HepG2 (cell line): ENCODE measurements around the gene SLC4A5. TPM values are rescaled to one million over a fixed set of nuclear protein-coding genes. Genes with fewer than 3 reads are reported as not detected.

ENCODE experiments used
- ATAC-seq: fragments of 200-7000 bp; cut with Tn5 transposase; 3 replicates; pipeline ENCODE4 v1.9.1; 2020; ENCODE audit warnings: mild to moderate bottlenecking, moderate library complexity
- BruUV-seq: library from RNA; stranded (reverse); fragments of 400-500 nt; replicated peaks from 2 replicates; lab custom pipeline; 2021; lab: Mats Ljungman, UMichigan
- CTCF ChIA-PET: fragments of 300-600 bp; formaldehyde crosslinking; extraction: SDS; loops from one replicate; lab custom pipeline; 2021; ENCODE audit warnings: low total read pairs, inconsistent platforms, low intra/inter-chr PET ratio; lab: Yijun Ruan, JAX
- POLR2A ChIA-PET: fragments of 350-600 bp; sonication (Branson Sonifier 250); formaldehyde crosslinking; loops from one replicate; lab custom pipeline; 2020; ENCODE audit warnings: antibody characterized with exemption, inconsistent platforms; lab: Yijun Ruan, JAX
- DNase-seq: peaks from one replicate; pipeline ENCODE4 v3.0.0-alpha.2; 2015; ENCODE audit warnings: low spot score
- FAIRE-seq: peaks from 3 replicates; lab custom pipeline; 2011; peaks lifted over from hg19 to GRCh38; lab: Jason Lieb, UNC
- H2AFZ ChIP-seq: one replicate; pipeline ENCODE4 v1.6.1; 2011; ENCODE audit warnings: low read length, inconsistent platforms
- H3K27ac ChIP-seq: fragments of 300-600 bp; 3 replicates; pipeline ENCODE4 v1.8.0; 2011; ENCODE audit warnings: mixed run types, mild to moderate bottlenecking, mixed read lengths, low read length, inconsistent platforms; ENCODE audit not compliant: insufficient read depth; ENCODE audit errors: extremely low read length
- H3K27me3 ChIP-seq, 2 experiments: fragments of 200-600 bp in 1 of 2; 2 replicates in 1 of 2; 3 replicates in 1 of 2; pipeline versions ENCODE4 v1.6.0 to v1.8.0; 2011; ENCODE audit warnings: low read length in 2 of 2, mild to moderate bottlenecking in 2 of 2, moderate library complexity in 2 of 2, inconsistent platforms in 1 of 2; ENCODE audit not compliant: insufficient read depth in 2 of 2, control insufficient read depth in 1 of 2
- H3K36me3 ChIP-seq, 2 experiments: fragments of 200-600 bp in 1 of 2; replicated peaks in 1 of 2; 2 replicates in 1 of 2; 3 replicates in 1 of 2; pipeline versions ENCODE4 v1.5.1 to v1.8.0; 2011; ENCODE audit warnings: low read length in 2 of 2, inconsistent platforms in 1 of 2; ENCODE audit not compliant: insufficient read depth in 2 of 2, control insufficient read depth in 1 of 2
- H3K4me1 ChIP-seq: 2 replicates; pipeline ENCODE4 v1.5.1; 2012; ENCODE audit warnings: low read length, inconsistent platforms; ENCODE audit not compliant: insufficient read depth
- H3K4me2 ChIP-seq: 2 replicates; pipeline ENCODE4 v1.6.0; 2011; ENCODE audit warnings: low read depth, low read length, inconsistent platforms
- H3K4me3 ChIP-seq, 3 experiments: fragments of 200-600 bp in 1 of 3; sonication (generic), shearing (Covaris generic) in 1 of 3; replicated peaks in 1 of 3; 2 replicates each; pipeline ENCODE4 v1.5.1; 2011 to 2016; ENCODE audit warnings: low read length in 3 of 3, inconsistent platforms in 2 of 3, low read depth in 2 of 3, mild to moderate bottlenecking in 2 of 3, control low read depth in 1 of 3, mixed read lengths in 1 of 3; ENCODE audit not compliant: insufficient read depth in 1 of 3
- H3K79me2 ChIP-seq: one replicate; pipeline ENCODE4 v1.6.1; 2011; ENCODE audit warnings: low read length, inconsistent platforms; ENCODE audit not compliant: insufficient read depth
- H3K9ac ChIP-seq: 2 replicates; pipeline ENCODE4 v1.6.0; 2011; ENCODE audit warnings: mild to moderate bottlenecking, low read depth, low read length, inconsistent platforms; ENCODE audit not compliant: insufficient read depth
- H3K9me3 ChIP-seq: 2 replicates; pipeline ENCODE4 v1.5.1; 2012; ENCODE audit warnings: mild to moderate bottlenecking, low read length
- H4K20me1 ChIP-seq: 2 replicates; pipeline ENCODE4 v1.6.0; 2011; ENCODE audit warnings: inconsistent platforms, mild to moderate bottlenecking, low read length, moderate library complexity; ENCODE audit not compliant: insufficient read depth
- HOXA5 ChIP-seq: sonication (generic); formaldehyde crosslinking; IDR thresholded peaks from 2 replicates; pipeline ENCODE4 v1.4.0; 2020; ENCODE audit warnings: missing genetic modification reagents
- JUN ChIP-seq: sonication (generic); formaldehyde crosslinking; IDR thresholded peaks from 2 replicates; pipeline ENCODE4 v1.4.0; 2020; ENCODE audit warnings: mild to moderate bottlenecking, missing genetic modification reagents
- SMYD3 ChIP-seq: sonication (generic); formaldehyde crosslinking; IDR thresholded peaks from 2 replicates; pipeline ENCODE4 v1.8.1; 2023; ENCODE audit warnings: mild to moderate bottlenecking, missing genetic modification reagents
- WGBS: methylation state at CpG from one replicate; pipeline ENCODE4 v1.1.6; 2017; ENCODE audit warnings: low lambda C conversion rate; 5-methylcytosine and 5-hydroxymethylcytosine counted together
- in situ Hi-C: cut with HindIII; loops from 2 replicates; pipeline ENCODE4 v1.10.0; 2017; ENCODE audit warnings: low pct_unique_long_range_greater_than_20kb; ENCODE audit not compliant: extremely low pct_ligation_motif_present
- intact Hi-C: fragments of 100-400 bp; cut with micrococcal nuclease; formaldehyde crosslinking; loops from one replicate; pipeline ENCODE4 v1.10.0; 2022; ENCODE audit not compliant: unreplicated experiment
- polyA plus RNA-seq, 8 experiments: library from polyadenylated mRNA; depleted of rRNA in 3 of 8; stranded (reverse) in 7 of 8; unstranded in 1 of 8; fragments of >200 nt; fragmentation: Illumina TruSeq in 4 of 8; extraction: Trizol in 4 of 8; gene quantifications; 2 replicates each; pipeline versions ENCODE4 v1.2.1 to v1.2.3, GENCODE V29; 2011 to 2016; ENCODE audit warnings: low read depth in 4 of 8, missing spikeins in 1 of 8, mixed read lengths in 1 of 8; ENCODE audit not compliant: insufficient read depth in 1 of 8
- total RNA-seq, 5 experiments: library from RNA; depleted of rRNA; stranded (reverse); fragments of >200 nt; fragmentation: Illumina TruSeq; extraction: Trizol; gene quantifications; 2 replicates each; pipeline ENCODE4 v1.2.3, GENCODE V29; 2016; ENCODE audit warnings: low read depth in 1 of 5

SLC4A5 gene
- total and polyA plus RNA-seq, 2 of the 13 experiments (the other 11 are each of a cell fraction or from before 2014, with no cell fraction given), result 0.50 TPM; not detected in 1

DNA sequence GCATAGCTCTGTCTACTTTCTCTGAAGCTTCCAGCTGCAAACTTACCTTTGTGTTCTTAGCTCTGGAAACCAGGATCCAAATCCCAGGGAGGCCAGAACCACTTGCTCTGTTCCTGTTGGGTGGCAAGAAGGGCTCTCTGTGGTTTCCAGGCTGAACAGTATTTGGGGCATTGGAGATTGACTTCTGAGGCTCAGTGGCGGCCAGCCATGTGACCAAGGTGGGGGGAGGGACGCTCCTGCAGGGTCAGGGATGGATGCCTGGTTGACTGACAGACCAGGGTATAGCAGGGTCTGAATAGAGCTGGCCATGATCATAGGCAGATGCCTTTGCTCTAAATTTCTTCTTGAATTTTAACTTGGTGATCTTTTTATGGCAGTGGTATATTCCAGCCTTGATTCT lies 15.1 kb downstream of the SLC4A5 start:
- no CpG with 5 or more reads among the region's 2 CpGs for WGBS
- DNase-seq (no peak), FAIRE-seq (no peak), ATAC-seq (no peak)
- no peaks in the 10 kb centered on the region for H3K27me3 ChIP-seq
- no peak overlapping the region for H3K4me3 ChIP-seq
- H3K9ac ChIP-seq, result no peak overlapping the region
- intact Hi-C loops, result no loop called here
- H3K4me1 ChIP-seq, result no peaks in the 10 kb centered on the region
- no peaks in the 10 kb centered on the region for H3K9me3 ChIP-seq
- H3K36me3 ChIP-seq, result no peaks in the 10 kb centered on the region
- no peak overlapping the region for H3K27ac ChIP-seq
- TF ChIP-seq HOXA5 (CRISPR knock-in tag) (no peak), SMYD3 (no peak)
- no peaks in the 10 kb centered on the region for H3K79me2 ChIP-seq
- ChIA-PET POLR2A (no interaction called here), CTCF (no interaction called here)
- H3K4me2 ChIP-seq, result no peak overlapping the region
- H4K20me1 ChIP-seq, result no peaks in the 10 kb centered on the region
- in situ Hi-C loops, result no loop called here
- H2AFZ ChIP-seq, result no peak overlapping the region
- no TSS peak for BruUV-seq

DNA sequence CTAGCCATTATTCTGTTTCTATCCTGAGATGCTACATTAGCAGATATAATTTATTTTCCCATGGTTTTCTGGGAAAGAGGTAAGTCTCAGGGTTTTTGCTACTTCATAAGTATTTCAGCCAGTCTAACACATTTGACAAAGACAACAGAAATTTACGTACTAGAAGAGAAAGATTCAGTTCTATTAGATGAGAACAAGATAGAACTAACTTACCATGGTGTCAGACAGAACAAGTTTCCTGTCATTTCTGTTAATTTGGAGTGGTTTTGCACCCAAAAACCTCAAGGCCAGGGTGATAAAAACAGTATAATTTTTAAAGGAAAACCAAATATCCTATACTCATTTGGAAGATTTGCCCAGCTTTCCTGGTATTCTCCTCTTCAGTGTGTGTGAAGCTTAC lies 15.6 kb downstream of the SLC4A5 start:
- intact Hi-C loops (no loop called here), in situ Hi-C loops (no loop called here)
- H3K79me2 ChIP-seq, result no peaks in the 10 kb centered on the region
- H3K4me2 ChIP-seq, result no peak overlapping the region
- no peaks in the 10 kb centered on the region for H3K27me3 ChIP-seq
- DNase-seq (no peak), FAIRE-seq (no peak), ATAC-seq (no peak)
- BruUV-seq, result no TSS peak
- no peak overlapping the region for H2AFZ ChIP-seq
- 14% methylated on average over 1 of the region's 1 CpG for WGBS
- TF ChIP-seq JUN (CRISPR knock-in tag), result no peak
- H4K20me1 ChIP-seq, result no peaks in the 10 kb centered on the region
- no peak overlapping the region for H3K4me3 ChIP-seq
- no peaks in the 10 kb centered on the region for H3K4me1 ChIP-seq
- no peak overlapping the region for H3K9ac ChIP-seq
- ChIA-PET CTCF (no interaction called here), POLR2A (no interaction called here)
- no peaks in the 10 kb centered on the region for H3K9me3 ChIP-seq
- no peak overlapping the region for H3K27ac ChIP-seq
- no peaks in the 10 kb centered on the region for H3K36me3 ChIP-seq
